NB4 (cell line): ENCODE data around the gene CIPC.

Source experiments
- DNase-seq: peaks from one replicate; pipeline ENCODE4 v3.0.0; 2010; ENCODE audit warnings: low read depth
- H3K4me3 ChIP-seq: one replicate; pipeline ENCODE4 v1.5.1; 2011; ENCODE audit warnings: mild to moderate bottlenecking, low read depth, low read length, moderate library complexity
- CTCF ChIP-seq: IDR thresholded peaks from one replicate; pipeline ENCODE4 v1.5.1; 2012; ENCODE audit warnings: low read depth, low read length
- MYC ChIP-seq: IDR thresholded peaks from 2 replicates; pipeline ENCODE4 v1.6.1; 2011; ENCODE audit warnings: low read depth, low read length
- POLR2A ChIP-seq: IDR thresholded peaks from 2 replicates; pipeline ENCODE4 v1.6.1; 2011; ENCODE audit warnings: mild to moderate bottlenecking; ENCODE audit not compliant: insufficient read length; ENCODE audit errors: extremely low read depth
- TF ChIP-seq, protein P1 (sequence below): IDR thresholded peaks from 2 replicates; pipeline ENCODE4 v1.6.1; 2011; ENCODE audit warnings: low read depth, low read length

The CIPC gene

GRCh38 chr14:77067632-77068516, 30.2 kb upstream of the CIPC start:
- peak; percentile 57 for DNase-seq
- TF ChIP-seq CTCF (peak; percentile 84), POLR2A (no peak)
- TF ChIP-seq, protein P1, sequence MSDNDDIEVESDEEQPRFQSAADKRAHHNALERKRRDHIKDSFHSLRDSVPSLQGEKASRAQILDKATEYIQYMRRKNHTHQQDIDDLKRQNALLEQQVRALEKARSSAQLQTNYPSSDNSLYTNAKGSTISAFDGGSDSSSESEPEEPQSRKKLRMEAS = 0 out of 2 replicates have a peak, but pooled peaks have one; percentile 27
- no peak overlapping the region for H3K4me3 ChIP-seq

GRCh38 chr14:77068517-77069200, 29.4 kb upstream of the CIPC start:
- no peak for TF ChIP-seq MYC
- no peak for TF ChIP-seq CTCF
- TF ChIP-seq, protein P1 = no peak
- no peak for TF ChIP-seq POLR2A
- H3K4me3 ChIP-seq = no peak overlapping the region
- DNase-seq = no peak

DNA sequence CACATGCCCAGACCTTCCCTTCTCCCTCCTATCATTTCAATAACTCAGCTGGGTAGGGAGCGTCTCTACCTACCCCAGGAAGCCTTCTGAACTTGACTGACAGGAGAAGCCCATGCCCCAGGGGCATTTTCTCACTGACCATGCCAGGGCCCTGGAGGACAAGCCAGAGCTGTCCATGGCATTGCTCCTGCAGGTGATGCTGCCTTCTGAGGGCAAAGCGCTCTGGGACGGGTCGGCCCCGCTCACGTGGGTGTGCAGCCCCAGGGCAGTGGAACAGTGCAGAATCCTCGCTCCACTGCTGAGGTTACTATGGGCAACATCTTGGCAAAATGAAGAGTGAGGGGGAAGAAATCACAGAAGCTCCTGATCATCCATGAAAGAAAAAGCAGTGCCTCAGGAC, 28.5 kb upstream of the CIPC start:
- DNase-seq = no peak
- no peak for TF ChIP-seq MYC
- TF ChIP-seq, protein P1 = no peak
- TF ChIP-seq CTCF = no peak
- TF ChIP-seq POLR2A = no peak
- H3K4me3 ChIP-seq = no peak overlapping the region

- no peak overlapping the region for H3K4me3 ChIP-seq
- DNase-seq = peak; percentile 60
- TF ChIP-seq MYC = no peak
- TF ChIP-seq, protein P1 = no peak
- TF ChIP-seq POLR2A = no peak
- TF ChIP-seq CTCF = no peak
Observed at GRCh38 chr14:77071938-77072388, 26.1 kb upstream of the CIPC start.

- TF ChIP-seq, protein P1 = no peak
- TF ChIP-seq POLR2A (no peak), MYC (no peak), CTCF (no peak)
- H3K4me3 ChIP-seq = no peak overlapping the region
- no peak for DNase-seq
Observed at GRCh38 chr14:77074969-77075368, 23.1 kb upstream of the CIPC start.
